Measurements from ENCODE around the gene EYA4. TPM values are rescaled to one million over a fixed set of nuclear protein-coding genes. Genes with fewer than 3 reads are reported as not detected.

Gene EYA4
- total RNA-seq, 1 experiment from 2014 or later: 0.24 TPM

DNA sequence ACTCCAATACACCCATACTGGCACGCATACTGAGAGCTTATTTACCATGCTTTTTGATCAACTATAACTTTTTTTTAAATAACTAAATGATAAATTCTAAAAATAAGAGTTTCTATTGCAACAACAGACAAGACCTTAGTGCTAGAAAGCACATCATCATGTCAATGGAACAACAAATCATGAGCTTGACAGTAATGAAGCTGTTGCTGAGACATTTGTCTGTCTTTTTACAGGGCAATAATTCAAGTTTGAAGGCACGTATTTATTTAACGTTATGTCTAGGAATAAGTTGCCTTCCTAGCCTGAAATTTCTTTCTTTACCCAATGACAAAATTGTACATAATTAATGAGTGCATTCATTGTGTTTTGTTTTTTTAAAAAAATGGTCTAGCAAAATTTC lies 299.2 kb downstream of the EYA4 start:
- no peaks in the 10 kb centered on the region for H3K27me3 Mint-ChIP-seq (ENCODE audit: low read depth)
- POLR2A ChIA-PET: no interaction called here
- ATAC-seq (no peak), DNase-seq (ENCODE audit: low spot score) (no peak)
- TF ChIP-seq, protein P1, sequence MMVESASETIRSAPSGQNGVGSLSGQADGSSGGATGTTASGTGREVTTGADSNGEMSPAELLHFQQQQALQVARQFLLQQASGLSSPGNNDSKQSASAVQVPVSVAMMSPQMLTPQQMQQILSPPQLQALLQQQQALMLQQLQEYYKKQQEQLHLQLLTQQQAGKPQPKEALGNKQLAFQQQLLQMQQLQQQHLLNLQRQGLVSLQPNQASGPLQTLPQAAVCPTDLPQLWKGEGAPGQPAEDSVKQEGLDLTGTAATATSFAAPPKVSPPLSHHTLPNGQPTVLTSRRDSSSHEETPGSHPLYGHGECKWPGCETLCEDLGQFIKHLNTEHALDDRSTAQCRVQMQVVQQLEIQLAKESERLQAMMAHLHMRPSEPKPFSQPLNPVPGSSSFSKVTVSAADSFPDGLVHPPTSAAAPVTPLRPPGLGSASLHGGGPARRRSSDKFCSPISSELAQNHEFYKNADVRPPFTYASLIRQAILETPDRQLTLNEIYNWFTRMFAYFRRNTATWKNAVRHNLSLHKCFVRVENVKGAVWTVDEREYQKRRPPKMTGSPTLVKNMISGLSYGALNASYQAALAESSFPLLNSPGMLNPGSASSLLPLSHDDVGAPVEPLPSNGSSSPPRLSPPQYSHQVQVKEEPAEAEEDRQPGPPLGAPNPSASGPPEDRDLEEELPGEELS (CRISPR knock-in tag; IDR thresholded peaks at IDR 0.05): no peak
- TF ChIP-seq GTF2I (CRISPR knock-in tag; conservative IDR thresholded peaks at IDR 0.05) (no peak), TCF7 (CRISPR knock-in tag; IDR thresholded peaks at IDR 0.05; ENCODE audit: low read depth) (no peak), ZNF219 (CRISPR knock-in tag; IDR thresholded peaks at IDR 0.05; ENCODE audit: borderline replicate concordance) (no peak), ETV6 (CRISPR knock-in tag; IDR thresholded peaks at IDR 0.05) (no peak), FOXK1 (CRISPR knock-in tag; IDR thresholded peaks at IDR 0.05) (no peak), GABPB1 (CRISPR knock-in tag; IDR thresholded peaks at IDR 0.05) (no peak), IRF1 (CRISPR knock-in tag; IDR thresholded peaks at IDR 0.05) (no peak), MYBL2 (CRISPR knock-in tag; IDR thresholded peaks at IDR 0.05) (no peak), MLX (CRISPR knock-in tag; IDR thresholded peaks at IDR 0.05) (no peak), ZNF671 (CRISPR knock-in tag; IDR thresholded peaks at IDR 0.05) (no peak), ZNF416 (CRISPR knock-in tag; IDR thresholded peaks at IDR 0.05) (no peak), E2F1 (CRISPR knock-in tag; IDR thresholded peaks at IDR 0.05) (no peak), ZNF317 (CRISPR knock-in tag; IDR thresholded peaks at IDR 0.05; ENCODE audit: borderline replicate concordance, low read depth) (no peak), CREB1 (CRISPR knock-in tag; IDR thresholded peaks at IDR 0.05) (no peak), HMGA2 (CRISPR knock-in tag; IDR thresholded peaks at IDR 0.05) (no peak), JAZF1 (CRISPR knock-in tag; IDR thresholded peaks at IDR 0.05) (no peak), HMGXB4 (CRISPR knock-in tag; IDR thresholded peaks at IDR 0.05) (no peak)
- TF ChIP-seq, protein P2, sequence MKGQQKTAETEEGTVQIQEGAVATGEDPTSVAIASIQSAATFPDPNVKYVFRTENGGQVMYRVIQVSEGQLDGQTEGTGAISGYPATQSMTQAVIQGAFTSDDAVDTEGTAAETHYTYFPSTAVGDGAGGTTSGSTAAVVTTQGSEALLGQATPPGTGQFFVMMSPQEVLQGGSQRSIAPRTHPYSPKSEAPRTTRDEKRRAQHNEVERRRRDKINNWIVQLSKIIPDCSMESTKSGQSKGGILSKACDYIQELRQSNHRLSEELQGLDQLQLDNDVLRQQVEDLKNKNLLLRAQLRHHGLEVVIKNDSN (CRISPR knock-in tag; IDR thresholded peaks at IDR 0.05): no peak
- CTCF ChIA-PET: interaction anchor here (1.0 kb wide), 1 partner anchor 579 kb away, joined by 3 read pairs; no protein-coding TSS in a partner anchor
- peaks cover 5% of the 10 kb centered on the region; the same call in 1 of the 2 replicates for H3K4me1 Mint-ChIP-seq
- H3K4me3 Mint-ChIP-seq: no peak overlapping the region
- no peaks in the 10 kb centered on the region for H3K9me3 Mint-ChIP-seq
- no peak overlapping the region for H3K27ac Mint-ChIP-seq
- H3K36me3 Mint-ChIP-seq: no peaks in the 10 kb centered on the region

GRCh38 chr6:133541040-133541439 lies 299.9 kb downstream of the EYA4 start:
- H3K36me3 Mint-ChIP-seq: no peaks in the 10 kb centered on the region
- ATAC-seq (no peak), DNase-seq (ENCODE audit: low spot score) (no peak)
- H3K4me1 Mint-ChIP-seq: peaks cover 5% of the 10 kb centered on the region; the same call in 1 of the 2 replicates
- POLR2A ChIA-PET: no interaction called here
- no peak for TF ChIP-seq TCF7 (CRISPR knock-in tag; IDR thresholded peaks at IDR 0.05; ENCODE audit: low read depth)
- no peak for TF ChIP-seq ESRRA (CRISPR knock-in tag; IDR thresholded peaks at IDR 0.05; ENCODE audit: borderline replicate concordance)
- TF ChIP-seq TEAD4 (CRISPR knock-in tag; IDR thresholded peaks at IDR 0.05): no peak
- no peak overlapping the region for H3K4me3 Mint-ChIP-seq
- no peaks in the 10 kb centered on the region for H3K9me3 Mint-ChIP-seq
- CTCF ChIA-PET: interaction anchor here (1.0 to 1.5 kb wide), 5 partner anchors 11 to 604 kb away, joined by 3 to 4 read pairs (median 3); no protein-coding TSS in a partner anchor
- no peak overlapping the region for H3K27ac Mint-ChIP-seq
- no peaks in the 10 kb centered on the region for H3K27me3 Mint-ChIP-seq (ENCODE audit: low read depth)
